GM12872 (cell line): ENCODE measurements around the gene ARID4B.

Experiments used
- CTCF ChIP-seq: IDR thresholded peaks from 3 replicates; pipeline ENCODE4 v1.5.1; 2011; ENCODE audit warnings: low read depth, mild to moderate bottlenecking, low read length, moderate library complexity; ENCODE audit not compliant: insufficient read depth

The ARID4B gene

GRCh38 chr1:235358899-235359298 is 30.9 kb upstream of the ARID4B start:
- no peak for TF ChIP-seq CTCF

GRCh38 chr1:235357485-235358373 is 29.8 kb upstream of the ARID4B start:
- no peak for TF ChIP-seq CTCF

GRCh38 chr1:235351898-235352297 is 23.9 kb upstream of the ARID4B start:
- TF ChIP-seq CTCF: no peak

GRCh38 chr1:235351441-235351840 is 23.5 kb upstream of the ARID4B start:
- no peak for TF ChIP-seq CTCF

- TF ChIP-seq CTCF: no peak
These were observed 15.7 kb upstream of the ARID4B start for GRCh38 chr1:235343726-235344125.

GRCh38 chr1:235342471-235342870 is 14.5 kb upstream of the ARID4B start:
- TF ChIP-seq CTCF: no peak

GRCh38 chr1:235342039-235342438 is 14.1 kb upstream of the ARID4B start:
- TF ChIP-seq CTCF: no peak
